SH-SY5Y (cell line): ENCODE results near the gene TRNAU1AP.

Experiments
- GATA2 ChIP-seq: IDR thresholded peaks from 2 replicates; pipeline ENCODE4 v1.6.1; 2011; ENCODE audit warnings: mild to moderate bottlenecking, low read depth, low read length
- GATA3 ChIP-seq: IDR thresholded peaks from 2 replicates; pipeline ENCODE4 v1.6.1; 2011; ENCODE audit warnings: low read depth, mild to moderate bottlenecking, low read length, moderate library complexity

DNA sequence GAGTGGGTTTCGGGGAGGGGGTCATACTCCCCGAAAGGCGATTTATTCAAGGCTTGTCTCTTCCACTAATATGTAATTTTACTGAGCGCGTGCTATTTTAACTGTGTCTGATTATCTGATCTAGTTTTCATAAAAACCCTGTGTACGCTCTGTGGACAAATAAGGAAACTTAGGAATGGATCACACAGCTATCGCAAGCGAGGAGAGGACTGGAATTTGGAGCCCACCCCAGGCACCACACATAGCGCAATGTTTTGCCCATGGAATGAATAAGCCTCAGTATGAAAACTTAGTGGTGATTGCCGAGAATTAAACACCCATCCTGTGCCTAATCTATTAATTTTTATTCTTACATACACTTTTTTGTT is 29.3 kb downstream of the TRNAU1AP start:
- no peak for TF ChIP-seq GATA3
- TF ChIP-seq GATA2, result no peak
